Measurements from ENCODE around the gene IRF2BP1.

IRF2BP1 gene

GRCh38 chr19:45899253-45899652, 13.3 kb upstream of the IRF2BP1 start:
- H3K4me3 ChIP-seq (ENCODE audit: low read depth, low read length): no peak overlapping the region
- ChIA-PET POLR2A (no interaction called here), CTCF (no interaction called here)
- H3K27ac ChIP-seq (ENCODE audit: extremely low read depth, low read depth, low read length): no peak overlapping the region
- H3K9me3 ChIP-seq (ENCODE audit: control insufficient read depth, insufficient read depth, low read depth, low read length): no peaks in the 10 kb centered on the region
- peaks cover 9% of the 10 kb centered on the region; the same call in 1 of the 2 replicates for H3K4me1 ChIP-seq (ENCODE audit: control insufficient read depth, insufficient read depth, low read length)
- H3K36me3 ChIP-seq (ENCODE audit: control insufficient read depth in 2 of 2, insufficient read depth in 1 of 2, low read length in 2 of 2): peaks cover 33 to 53% of the 10 kb centered on the region in 2 experiments; a peak in 2 of 3 replicates
- TF ChIP-seq, protein P1, sequence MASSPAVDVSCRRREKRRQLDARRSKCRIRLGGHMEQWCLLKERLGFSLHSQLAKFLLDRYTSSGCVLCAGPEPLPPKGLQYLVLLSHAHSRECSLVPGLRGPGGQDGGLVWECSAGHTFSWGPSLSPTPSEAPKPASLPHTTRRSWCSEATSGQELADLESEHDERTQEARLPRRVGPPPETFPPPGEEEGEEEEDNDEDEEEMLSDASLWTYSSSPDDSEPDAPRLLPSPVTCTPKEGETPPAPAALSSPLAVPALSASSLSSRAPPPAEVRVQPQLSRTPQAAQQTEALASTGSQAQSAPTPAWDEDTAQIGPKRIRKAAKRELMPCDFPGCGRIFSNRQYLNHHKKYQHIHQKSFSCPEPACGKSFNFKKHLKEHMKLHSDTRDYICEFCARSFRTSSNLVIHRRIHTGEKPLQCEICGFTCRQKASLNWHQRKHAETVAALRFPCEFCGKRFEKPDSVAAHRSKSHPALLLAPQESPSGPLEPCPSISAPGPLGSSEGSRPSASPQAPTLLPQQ (tag by site-specific recombination; IDR thresholded peaks at IDR 0.05): no peak
- TF ChIP-seq, protein P2, sequence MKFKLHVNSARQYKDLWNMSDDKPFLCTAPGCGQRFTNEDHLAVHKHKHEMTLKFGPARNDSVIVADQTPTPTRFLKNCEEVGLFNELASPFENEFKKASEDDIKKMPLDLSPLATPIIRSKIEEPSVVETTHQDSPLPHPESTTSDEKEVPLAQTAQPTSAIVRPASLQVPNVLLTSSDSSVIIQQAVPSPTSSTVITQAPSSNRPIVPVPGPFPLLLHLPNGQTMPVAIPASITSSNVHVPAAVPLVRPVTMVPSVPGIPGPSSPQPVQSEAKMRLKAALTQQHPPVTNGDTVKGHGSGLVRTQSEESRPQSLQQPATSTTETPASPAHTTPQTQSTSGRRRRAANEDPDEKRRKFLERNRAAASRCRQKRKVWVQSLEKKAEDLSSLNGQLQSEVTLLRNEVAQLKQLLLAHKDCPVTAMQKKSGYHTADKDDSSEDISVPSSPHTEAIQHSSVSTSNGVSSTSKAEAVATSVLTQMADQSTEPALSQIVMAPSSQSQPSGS (tag by site-specific recombination; IDR thresholded peaks at IDR 0.05; ENCODE audit: low read depth): no peak
- TF ChIP-seq ZNF670 (tag by site-specific recombination; IDR thresholded peaks at IDR 0.05; ENCODE audit: low read depth) (no peak), ZNF280C (tag by site-specific recombination; IDR thresholded peaks at IDR 0.05) (no peak), ZNF37A (tag by site-specific recombination; IDR thresholded peaks at IDR 0.05) (no peak), ZFP41 (tag by site-specific recombination; IDR thresholded peaks at IDR 0.05; ENCODE audit: borderline replicate concordance) (no peak), ZNF623 (tag by site-specific recombination; IDR thresholded peaks at IDR 0.05) (no peak), ZNF354C (tag by site-specific recombination; IDR thresholded peaks at IDR 0.05; ENCODE audit: borderline replicate concordance, low read depth) (no peak), ZNF23 (tag by site-specific recombination; IDR thresholded peaks at IDR 0.05; ENCODE audit: borderline replicate concordance) (no peak), TRIM28 (IDR thresholded peaks at IDR 0.05; ENCODE audit: borderline replicate concordance, low read length) (no peak), ZNF169 (tag by site-specific recombination; IDR thresholded peaks at IDR 0.05) (no peak), ZNF510 (tag by site-specific recombination; IDR thresholded peaks at IDR 0.05; ENCODE audit: insufficient replicate concordance) (no peak), ZNF366 (tag by site-specific recombination; conservative IDR thresholded peaks at IDR 0.05) (no peak), ZNF324 (tag by site-specific recombination; IDR thresholded peaks at IDR 0.05) (no peak)
- TF ChIP-seq, protein P3, sequence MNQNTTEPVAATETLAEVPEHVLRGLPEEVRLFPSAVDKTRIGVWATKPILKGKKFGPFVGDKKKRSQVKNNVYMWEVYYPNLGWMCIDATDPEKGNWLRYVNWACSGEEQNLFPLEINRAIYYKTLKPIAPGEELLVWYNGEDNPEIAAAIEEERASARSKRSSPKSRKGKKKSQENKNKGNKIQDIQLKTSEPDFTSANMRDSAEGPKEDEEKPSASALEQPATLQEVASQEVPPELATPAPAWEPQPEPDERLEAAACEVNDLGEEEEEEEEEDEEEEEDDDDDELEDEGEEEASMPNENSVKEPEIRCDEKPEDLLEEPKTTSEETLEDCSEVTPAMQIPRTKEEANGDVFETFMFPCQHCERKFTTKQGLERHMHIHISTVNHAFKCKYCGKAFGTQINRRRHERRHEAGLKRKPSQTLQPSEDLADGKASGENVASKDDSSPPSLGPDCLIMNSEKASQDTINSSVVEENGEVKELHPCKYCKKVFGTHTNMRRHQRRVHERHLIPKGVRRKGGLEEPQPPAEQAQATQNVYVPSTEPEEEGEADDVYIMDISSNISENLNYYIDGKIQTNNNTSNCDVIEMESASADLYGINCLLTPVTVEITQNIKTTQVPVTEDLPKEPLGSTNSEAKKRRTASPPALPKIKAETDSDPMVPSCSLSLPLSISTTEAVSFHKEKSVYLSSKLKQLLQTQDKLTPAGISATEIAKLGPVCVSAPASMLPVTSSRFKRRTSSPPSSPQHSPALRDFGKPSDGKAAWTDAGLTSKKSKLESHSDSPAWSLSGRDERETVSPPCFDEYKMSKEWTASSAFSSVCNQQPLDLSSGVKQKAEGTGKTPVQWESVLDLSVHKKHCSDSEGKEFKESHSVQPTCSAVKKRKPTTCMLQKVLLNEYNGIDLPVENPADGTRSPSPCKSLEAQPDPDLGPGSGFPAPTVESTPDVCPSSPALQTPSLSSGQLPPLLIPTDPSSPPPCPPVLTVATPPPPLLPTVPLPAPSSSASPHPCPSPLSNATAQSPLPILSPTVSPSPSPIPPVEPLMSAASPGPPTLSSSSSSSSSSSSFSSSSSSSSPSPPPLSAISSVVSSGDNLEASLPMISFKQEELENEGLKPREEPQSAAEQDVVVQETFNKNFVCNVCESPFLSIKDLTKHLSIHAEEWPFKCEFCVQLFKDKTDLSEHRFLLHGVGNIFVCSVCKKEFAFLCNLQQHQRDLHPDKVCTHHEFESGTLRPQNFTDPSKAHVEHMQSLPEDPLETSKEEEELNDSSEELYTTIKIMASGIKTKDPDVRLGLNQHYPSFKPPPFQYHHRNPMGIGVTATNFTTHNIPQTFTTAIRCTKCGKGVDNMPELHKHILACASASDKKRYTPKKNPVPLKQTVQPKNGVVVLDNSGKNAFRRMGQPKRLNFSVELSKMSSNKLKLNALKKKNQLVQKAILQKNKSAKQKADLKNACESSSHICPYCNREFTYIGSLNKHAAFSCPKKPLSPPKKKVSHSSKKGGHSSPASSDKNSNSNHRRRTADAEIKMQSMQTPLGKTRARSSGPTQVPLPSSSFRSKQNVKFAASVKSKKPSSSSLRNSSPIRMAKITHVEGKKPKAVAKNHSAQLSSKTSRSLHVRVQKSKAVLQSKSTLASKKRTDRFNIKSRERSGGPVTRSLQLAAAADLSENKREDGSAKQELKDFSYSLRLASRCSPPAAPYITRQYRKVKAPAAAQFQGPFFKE (tag by site-specific recombination; IDR thresholded peaks at IDR 0.05; ENCODE audit: borderline replicate concordance): no peak

Measured in HEK293 (cell line).